SU-DHL-6 (cell line): ENCODE results near the gene COA8.
A peak's percentile ranks its signal among the peaks of the same experiment; 100 is the strongest.

ENCODE experiments used
- H2AFZ ChIP-seq: fragments of 200-600 bp; sonication (generic); 2 replicates; pipeline ENCODE4 v1.6.1; 2014; ENCODE audit warnings: low read depth, mild to moderate bottlenecking, moderate library complexity, mixed read lengths, antibody characterized with exemption, low read length; ENCODE audit not compliant: severe bottlenecking
- H3F3A ChIP-seq: fragments of 200-600 bp; shearing (Covaris generic); 2 replicates; pipeline ENCODE4 v1.6.0; 2016; ENCODE audit warnings: antibody characterized with exemption, mild to moderate bottlenecking; ENCODE audit not compliant: insufficient read depth
- H3K27ac ChIP-seq: fragments of 200-600 bp; sonication (generic); 2 replicates; pipeline ENCODE4 v1.5.1; 2016; ENCODE audit warnings: low read depth, mild to moderate bottlenecking, low read length, moderate library complexity, mixed read lengths
- H3K27me3 ChIP-seq: fragments of 200-600 bp; sonication (generic), shearing (Covaris generic); 2 replicates; pipeline ENCODE4 v1.6.0; 2014; ENCODE audit warnings: mild to moderate bottlenecking, low read length
- H3K36me3 ChIP-seq: fragments of 200-600 bp; sonication (generic); 2 replicates; pipeline ENCODE4 v1.6.1; 2014; ENCODE audit warnings: mild to moderate bottlenecking, low read length, mixed read lengths
- H3K4me2 ChIP-seq: fragments of 300-600, 200-600 bp; shearing (Covaris generic), sonication (generic); 2 replicates; pipeline ENCODE4 v1.6.0; 2014; ENCODE audit warnings: low read length, low read depth, mild to moderate bottlenecking; ENCODE audit not compliant: poor library complexity, severe bottlenecking
- H3K4me3 ChIP-seq: fragments of 200-600 bp; sonication (generic); 2 replicates; pipeline ENCODE4 v1.5.1; 2014; ENCODE audit warnings: antibody characterized with exemption, low read length, mild to moderate bottlenecking, mixed read lengths; ENCODE audit not compliant: insufficient read depth, poor library complexity, severe bottlenecking
- H3K79me2 ChIP-seq: fragments of 200-600 bp; sonication (generic); 2 replicates; pipeline ENCODE4 v1.6.1; 2014; ENCODE audit warnings: mild to moderate bottlenecking, low read length, moderate library complexity; ENCODE audit not compliant: insufficient read depth
- H3K9ac ChIP-seq: fragments of 200-600 bp; sonication (generic); 2 replicates; pipeline ENCODE4 v1.7.0; 2014; ENCODE audit warnings: mild to moderate bottlenecking, low read length
- H3K9me2 ChIP-seq: fragments of 200-600 bp; sonication (generic); replicated peaks from 2 replicates; pipeline ENCODE4 v1.6.1; 2014; ENCODE audit warnings: low read length; ENCODE audit not compliant: insufficient read depth
- H3K9me3 ChIP-seq: fragments of 200-600 bp; sonication (generic); 2 replicates; pipeline ENCODE4 v1.6.1; 2014; ENCODE audit warnings: low read length, mixed read lengths; ENCODE audit not compliant: insufficient read depth
- H4K20me1 ChIP-seq: fragments of 200-600 bp; sonication (generic); 2 replicates; pipeline ENCODE4 v1.6.1; 2014; ENCODE audit warnings: low read depth, mild to moderate bottlenecking, antibody characterized with exemption, low read length, moderate library complexity, mixed read lengths
- EZH2phosphoT487 ChIP-seq: fragments of 200-600 bp; sonication (generic), shearing (Covaris generic); conservative IDR thresholded peaks from 2 replicates; pipeline ENCODE4 v1.6.1; 2018; ENCODE audit warnings: mild to moderate bottlenecking, antibody characterized with exemption, low read length, moderate library complexity, mixed read lengths
- TF ChIP-seq, protein P1 (sequence below): fragments of 200-600 bp; sonication (generic); IDR thresholded peaks from one replicate; pipeline ENCODE4 v1.5.1; 2017; ENCODE audit warnings: antibody characterized with exemption, mild to moderate bottlenecking, low read length, moderate library complexity; ENCODE audit not compliant: insufficient read depth, poor library complexity, severe bottlenecking

COA8 gene

DNA sequence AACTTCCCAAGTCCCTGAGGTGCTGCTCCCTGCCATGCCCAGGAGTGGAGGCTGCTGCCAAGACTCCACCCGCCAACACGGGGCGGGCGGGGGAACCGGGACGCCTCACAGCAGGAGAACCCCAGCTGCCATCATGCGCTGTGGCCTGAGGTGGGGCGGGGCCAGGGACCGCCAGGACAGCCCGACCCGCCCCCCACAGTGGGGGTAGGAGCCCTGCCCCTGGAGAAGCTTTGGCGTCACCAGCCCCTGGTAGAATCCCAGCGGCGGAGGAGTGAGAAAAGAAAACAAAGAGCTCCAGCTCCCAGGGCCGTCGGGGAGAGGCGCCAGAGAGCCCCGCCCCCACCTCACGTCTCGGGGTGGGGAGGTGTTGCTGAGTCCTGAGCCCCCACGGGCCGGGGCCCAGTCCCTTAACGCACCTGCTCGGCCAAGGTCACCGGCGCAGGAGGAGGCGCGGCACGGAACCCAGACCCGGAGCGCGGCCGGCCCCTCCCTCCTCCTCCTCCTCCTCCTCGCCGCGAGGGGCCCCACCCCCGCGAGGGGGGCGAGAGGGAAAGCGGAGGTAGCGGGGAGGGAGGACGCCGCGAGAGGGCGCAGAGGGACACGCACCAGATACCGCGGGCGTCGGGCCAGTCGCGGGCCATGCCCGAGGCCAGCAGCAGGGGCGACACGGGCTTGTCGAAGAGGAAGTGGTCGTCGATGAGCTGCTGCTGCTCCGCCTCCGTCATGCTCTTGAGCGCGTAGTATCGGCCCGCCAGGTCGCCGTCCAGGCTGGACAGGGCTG is 41.9 kb upstream of the COA8 start:
- H2AFZ ChIP-seq: peak overlapping the region; percentile 91
- peak overlapping the region; percentile 61 for H3K4me2 ChIP-seq
- no peaks in the 10 kb centered on the region for H3K79me2 ChIP-seq
- no peaks in the 10 kb centered on the region for H3K27me3 ChIP-seq
- peak overlapping the region; percentile 42 for H3K9ac ChIP-seq
- no peaks in the 10 kb centered on the region for H3K9me2 ChIP-seq
- no peak overlapping the region for H3K27ac ChIP-seq
- H3K4me3 ChIP-seq: peak overlapping the region; percentile 55
- TF ChIP-seq EZH2phosphoT487: no peak
- TF ChIP-seq, protein P1, sequence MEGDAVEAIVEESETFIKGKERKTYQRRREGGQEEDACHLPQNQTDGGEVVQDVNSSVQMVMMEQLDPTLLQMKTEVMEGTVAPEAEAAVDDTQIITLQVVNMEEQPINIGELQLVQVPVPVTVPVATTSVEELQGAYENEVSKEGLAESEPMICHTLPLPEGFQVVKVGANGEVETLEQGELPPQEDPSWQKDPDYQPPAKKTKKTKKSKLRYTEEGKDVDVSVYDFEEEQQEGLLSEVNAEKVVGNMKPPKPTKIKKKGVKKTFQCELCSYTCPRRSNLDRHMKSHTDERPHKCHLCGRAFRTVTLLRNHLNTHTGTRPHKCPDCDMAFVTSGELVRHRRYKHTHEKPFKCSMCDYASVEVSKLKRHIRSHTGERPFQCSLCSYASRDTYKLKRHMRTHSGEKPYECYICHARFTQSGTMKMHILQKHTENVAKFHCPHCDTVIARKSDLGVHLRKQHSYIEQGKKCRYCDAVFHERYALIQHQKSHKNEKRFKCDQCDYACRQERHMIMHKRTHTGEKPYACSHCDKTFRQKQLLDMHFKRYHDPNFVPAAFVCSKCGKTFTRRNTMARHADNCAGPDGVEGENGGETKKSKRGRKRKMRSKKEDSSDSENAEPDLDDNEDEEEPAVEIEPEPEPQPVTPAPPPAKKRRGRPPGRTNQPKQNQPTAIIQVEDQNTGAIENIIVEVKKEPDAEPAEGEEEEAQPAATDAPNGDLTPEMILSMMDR: peak; percentile 51
- H3F3A ChIP-seq: 0 out of 2 replicates have a peak, but pooled peaks cover 8% of the 10 kb centered on the region
- H3K9me3 ChIP-seq: no peaks in the 10 kb centered on the region
- no peaks in the 10 kb centered on the region for H4K20me1 ChIP-seq
- H3K36me3 ChIP-seq: no peaks in the 10 kb centered on the region

DNA sequence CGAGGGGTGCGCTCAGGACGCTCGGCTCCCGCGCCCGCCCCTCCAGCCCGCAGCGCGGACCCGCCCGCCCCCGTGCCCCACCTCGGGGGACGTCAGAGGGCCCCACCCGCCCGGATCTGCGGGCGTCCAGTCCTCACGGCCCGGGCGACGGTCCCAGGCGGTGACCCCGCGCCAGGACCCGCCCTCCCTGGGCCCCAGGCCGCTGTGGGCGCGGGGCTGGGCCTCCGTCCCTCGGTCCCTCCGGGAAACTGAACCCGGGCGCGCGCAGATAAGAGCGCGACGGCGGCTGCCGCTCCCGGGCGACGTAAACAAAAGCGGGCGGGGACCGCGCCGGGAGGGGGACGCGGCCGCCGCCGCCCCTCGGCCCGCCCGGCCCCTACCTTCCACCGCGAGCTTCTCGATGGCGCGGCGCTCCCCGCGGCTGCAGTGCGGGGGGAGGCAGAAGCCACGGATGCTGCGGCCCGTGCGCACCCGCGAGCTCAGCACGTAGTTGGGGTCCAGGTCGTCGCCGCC is 41.3 kb upstream of the COA8 start:
- H3K9me2 ChIP-seq: no peaks in the 10 kb centered on the region
- TF ChIP-seq EZH2phosphoT487: no peak
- TF ChIP-seq, protein P1: no peak
- no peaks in the 10 kb centered on the region for H4K20me1 ChIP-seq
- H3K36me3 ChIP-seq: no peaks in the 10 kb centered on the region
- 0 out of 2 replicates have a peak, but pooled peaks cover 8% of the 10 kb centered on the region for H3F3A ChIP-seq
- H3K9ac ChIP-seq: peak overlapping the region; percentile 42; the same call in 1 of the 2 replicates
- H3K4me2 ChIP-seq: peak overlapping the region; percentile 61
- no peaks in the 10 kb centered on the region for H3K79me2 ChIP-seq
- no peak overlapping the region for H3K27ac ChIP-seq
- H2AFZ ChIP-seq: no peak overlapping the region
- H3K27me3 ChIP-seq: no peaks in the 10 kb centered on the region
- H3K4me3 ChIP-seq: peak overlapping the region; percentile 55
- H3K9me3 ChIP-seq: no peaks in the 10 kb centered on the region

DNA sequence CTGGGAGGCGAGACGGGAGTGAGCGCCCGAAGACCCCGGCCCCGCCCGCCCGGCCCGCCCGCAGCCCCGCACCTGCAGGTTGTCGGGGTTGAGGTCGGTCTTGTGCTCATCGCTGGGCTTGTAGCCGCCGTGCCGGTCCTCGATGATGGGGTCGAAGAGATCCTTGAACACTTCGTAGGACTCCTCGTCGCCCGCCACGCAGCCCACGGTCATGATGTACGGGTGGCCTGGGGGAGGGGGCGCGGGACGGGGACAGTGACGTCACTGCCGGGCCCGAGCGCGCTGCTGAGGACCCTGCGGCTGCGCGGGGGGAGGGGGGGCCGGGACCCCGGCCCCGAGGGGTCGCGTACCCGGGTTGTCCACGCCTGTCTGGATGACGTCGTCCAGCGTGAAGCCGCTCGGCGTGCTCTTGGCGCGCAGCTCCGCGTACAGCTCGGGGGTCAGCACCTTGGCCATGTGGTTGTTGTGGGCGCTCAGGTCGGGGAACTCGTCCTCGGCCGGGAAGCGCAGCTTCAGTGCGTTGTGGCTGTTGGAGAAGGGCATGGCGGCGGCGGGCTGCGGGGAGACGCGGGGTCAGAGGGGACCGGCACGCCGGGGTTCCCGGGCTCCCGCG is 40.7 kb upstream of the COA8 start:
- TF ChIP-seq, protein P1: no peak
- TF ChIP-seq EZH2phosphoT487: no peak
- H3K9me3 ChIP-seq: no peaks in the 10 kb centered on the region
- H3K79me2 ChIP-seq: no peaks in the 10 kb centered on the region
- no peaks in the 10 kb centered on the region for H3K27me3 ChIP-seq
- 0 out of 2 replicates have a peak, but pooled peaks cover 8% of the 10 kb centered on the region for H3F3A ChIP-seq
- H3K36me3 ChIP-seq: no peaks in the 10 kb centered on the region
- H3K4me2 ChIP-seq: no peak overlapping the region
- H4K20me1 ChIP-seq: no peaks in the 10 kb centered on the region
- no peak overlapping the region for H2AFZ ChIP-seq
- no peak overlapping the region for H3K27ac ChIP-seq
- no peak overlapping the region for H3K4me3 ChIP-seq
- H3K9ac ChIP-seq: no peak overlapping the region
- H3K9me2 ChIP-seq: no peaks in the 10 kb centered on the region
